Activated gamma-delta T cell (primary cell): ENCODE results near the gene FOXJ3.

Experiments
- DNase-seq: peaks from one replicate; lab custom pipeline; 2025; lab: John Stamatoyannopoulos, UW
- total RNA-seq, 2 donors: gene quantifications; one replicate each; lab custom pipeline; 2026; lab: John Stamatoyannopoulos, UW

FOXJ3 gene
- total RNA-seq = 71.0 to 120 reads per million in 2 donors

GRCh38 chr1:42335050-42335808 lies at the start of gene FOXJ3:
FOXJ3 (minus strand) TSS chr1:42335235; CDS start chr1:42311093, 24,142 bp downstream.
- DNase-seq = peak; percentile 87

- no peak for DNase-seq
Observed at GRCh38 chr1:42381280-42381673, 46.2 kb upstream of the FOXJ3 start.

DNA sequence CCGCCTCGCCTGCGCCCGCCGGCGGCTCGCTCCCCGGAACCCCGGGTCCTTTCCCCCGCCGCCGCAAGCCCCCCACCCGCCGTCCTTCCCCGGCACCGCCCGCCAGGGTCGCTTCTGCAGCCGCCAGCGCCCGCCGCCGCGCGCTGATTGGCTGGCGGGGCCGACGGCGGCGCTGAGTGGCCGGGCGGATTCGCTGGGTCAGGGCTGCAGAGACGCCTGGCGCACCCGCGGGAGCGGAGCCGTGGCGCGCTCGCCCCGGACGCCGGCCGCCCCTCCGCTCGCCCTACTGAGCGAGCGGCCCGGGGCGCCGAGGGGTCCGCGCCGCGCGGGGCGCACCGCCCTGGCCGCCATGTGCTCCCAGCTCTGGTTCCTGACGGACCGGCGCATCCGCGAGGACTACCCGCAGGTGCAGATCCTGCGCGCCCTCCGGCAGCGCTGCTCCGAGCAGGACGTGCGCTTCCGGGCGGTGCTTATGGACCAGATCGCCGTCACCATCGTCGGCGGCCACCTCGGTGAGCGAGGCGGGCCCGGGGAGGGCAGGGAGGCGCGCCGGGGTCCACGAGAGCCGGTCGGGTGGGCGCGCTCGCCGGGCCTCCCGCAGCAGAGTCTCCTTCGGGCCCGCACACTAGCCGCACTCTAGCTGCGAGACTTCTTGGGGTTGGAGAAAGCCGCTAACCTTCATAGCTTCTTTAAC lies 45.7 kb upstream of the FOXJ3 start, which contains the start of gene RIMKLA:
Gene RIMKLA, plus strand, starts transcription at position 207 of the 694 bp plus-strand sequence. Its CDS starts 143 bp downstream, at position 350.
- DNase-seq = peak; percentile 32

- no peak for DNase-seq
Observed at GRCh38 chr1:42379794-42380585, 45.0 kb upstream of the FOXJ3 start.

DNA sequence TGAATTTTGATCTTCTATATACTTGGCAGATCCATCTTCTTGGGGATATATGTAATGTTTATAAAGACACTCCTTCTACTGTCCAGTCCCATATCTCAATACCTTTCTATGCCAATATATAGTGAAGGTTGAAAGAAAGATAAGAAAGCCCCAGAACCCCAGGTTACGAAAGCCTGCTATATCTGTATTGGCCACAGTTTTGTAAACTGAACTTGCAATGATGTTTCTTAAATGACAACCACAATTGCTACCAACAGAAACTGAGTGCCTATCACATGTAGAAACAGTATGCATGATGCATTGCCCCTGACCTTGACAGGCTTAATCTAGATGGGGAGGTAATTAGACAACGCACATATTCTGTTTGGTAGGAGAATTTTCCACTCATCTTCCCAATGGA lies 37.8 kb upstream of the FOXJ3 start:
- no peak for DNase-seq

GRCh38 chr1:42370876-42371549 lies 36.0 kb upstream of the FOXJ3 start:
- DNase-seq = no peak

- DNase-seq = no peak
Observed at GRCh38 chr1:42369471-42369870, 34.4 kb upstream of the FOXJ3 start.

GRCh38 chr1:42368096-42368795 lies 33.2 kb upstream of the FOXJ3 start:
- DNase-seq = no peak

DNA sequence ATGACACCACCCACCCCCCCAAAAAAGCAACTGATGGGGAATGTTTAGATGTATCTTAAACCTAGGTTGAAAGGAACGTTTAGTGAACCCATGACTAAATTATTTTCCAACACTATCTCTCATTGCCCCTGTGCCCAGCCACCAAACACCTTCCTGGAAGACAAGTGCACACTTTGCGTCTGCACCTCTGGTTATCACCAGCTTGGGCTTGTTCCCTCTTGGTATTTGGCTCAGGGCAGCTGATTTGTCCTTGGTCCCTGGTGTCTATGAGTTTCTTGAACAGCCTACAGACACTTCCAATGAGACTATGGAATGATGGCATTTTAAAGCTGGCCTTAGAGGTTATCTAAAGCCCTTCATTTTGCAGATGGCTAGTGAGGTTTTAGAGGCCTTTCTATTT lies 30.1 kb upstream of the FOXJ3 start:
- DNase-seq = no peak

DNA sequence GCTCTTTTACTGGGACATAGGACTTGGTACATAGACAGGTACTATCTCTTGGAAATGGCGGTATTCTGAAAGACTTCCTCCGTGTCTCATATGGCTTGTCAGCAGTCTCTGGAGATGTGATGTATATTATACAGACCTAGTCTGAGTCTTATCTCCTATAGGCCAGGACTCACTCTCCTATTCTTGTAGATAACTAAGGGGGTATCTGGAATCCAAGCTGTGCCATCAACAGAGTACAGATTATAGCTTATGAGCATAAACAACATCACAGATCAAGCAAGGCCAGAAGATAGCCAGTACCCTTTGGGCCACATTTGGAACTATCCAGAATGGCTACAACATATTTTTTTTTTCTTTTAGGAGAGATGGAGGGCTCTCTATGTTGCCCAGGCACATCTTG lies 29.5 kb upstream of the FOXJ3 start:
- DNase-seq = no peak

- no peak for DNase-seq
Observed at GRCh38 chr1:42364089-42364488, 29.1 kb upstream of the FOXJ3 start.

- DNase-seq = no peak
Observed at GRCh38 chr1:42359466-42359865, 24.4 kb upstream of the FOXJ3 start.

GRCh38 chr1:42358791-42359190 lies 23.8 kb upstream of the FOXJ3 start:
- DNase-seq = no peak

GRCh38 chr1:42350086-42350485 lies 15.1 kb upstream of the FOXJ3 start:
- no peak for DNase-seq

DNA sequence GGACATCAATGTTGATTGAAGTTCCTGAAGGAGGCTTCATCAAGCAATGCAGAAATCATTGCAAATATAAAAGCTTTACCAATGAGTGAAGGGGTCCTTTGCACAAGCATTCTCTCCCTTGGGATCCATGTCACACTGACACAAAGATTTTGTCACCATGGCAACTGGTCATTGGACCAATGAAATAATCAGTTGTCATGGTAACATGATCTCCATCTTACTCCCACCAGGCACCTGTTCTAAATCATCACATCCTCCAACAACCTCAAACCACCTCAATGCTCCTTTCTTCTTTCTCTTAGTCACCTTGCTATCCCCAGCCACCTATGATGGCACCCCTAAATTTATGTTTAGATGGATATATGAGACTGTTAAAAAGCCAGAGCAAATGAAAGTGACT lies 13.5 kb upstream of the FOXJ3 start:
- no peak for DNase-seq

DNA sequence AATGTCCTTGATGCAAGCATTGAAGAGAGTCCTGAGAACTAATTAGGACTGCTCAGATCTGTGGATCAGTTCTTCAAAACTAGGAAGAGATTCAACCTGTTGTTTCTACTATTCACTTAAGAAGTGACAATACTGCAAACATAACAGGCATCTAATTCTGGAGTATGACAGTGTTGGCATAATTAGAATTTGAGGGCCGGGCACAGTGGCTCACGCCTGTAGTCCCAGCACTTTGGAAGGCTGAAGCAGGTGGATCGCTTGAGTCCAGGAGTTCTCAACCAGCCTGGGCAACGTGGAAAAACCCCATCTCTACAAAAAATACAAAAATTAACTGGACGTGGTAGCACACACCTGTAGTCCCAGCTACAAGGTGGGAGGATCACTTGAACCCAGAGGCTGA lies 8.0 kb upstream of the FOXJ3 start:
- DNase-seq = no peak

GRCh38 chr1:42340901-42341300 lies 5.9 kb upstream of the FOXJ3 start:
- DNase-seq = no peak

GRCh38 chr1:42340093-42340492 lies 5.1 kb upstream of the FOXJ3 start:
- no peak for DNase-seq

- no peak for DNase-seq
Observed at GRCh38 chr1:42336978-42337377, 1.9 kb upstream of the FOXJ3 start.

DNA sequence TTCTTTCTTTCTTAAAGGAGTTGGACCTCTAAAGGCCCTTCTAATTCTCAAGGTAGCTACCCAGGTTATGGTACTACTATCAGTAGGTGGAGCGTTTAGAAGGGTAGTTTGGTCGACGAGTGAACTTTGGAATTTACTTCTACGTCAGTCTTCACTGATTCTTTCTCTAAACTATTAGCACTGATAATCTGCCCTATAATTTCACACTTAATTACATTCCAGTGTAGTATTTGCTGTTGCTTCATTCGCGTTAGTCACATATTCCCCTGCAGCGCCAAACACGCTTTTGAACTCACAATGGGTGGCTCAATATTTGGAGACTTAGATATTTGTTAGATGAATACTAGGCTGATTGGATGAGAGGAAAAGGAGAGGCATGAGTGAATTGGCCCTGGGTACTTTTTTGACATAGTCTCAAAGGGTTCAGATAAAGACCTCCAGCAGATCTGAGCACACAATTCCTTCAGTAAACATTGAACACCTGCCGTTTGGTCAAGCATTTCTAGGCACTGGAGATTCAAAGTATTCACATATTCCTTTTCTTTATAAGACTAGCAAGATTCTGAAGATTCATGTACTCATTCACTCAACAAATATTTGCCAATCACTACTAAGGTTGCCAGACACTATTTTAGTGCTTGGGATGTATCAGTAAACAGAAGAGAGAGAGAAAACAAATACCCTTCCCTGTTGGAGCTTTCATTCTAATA lies 929 bp upstream of the FOXJ3 start:
- DNase-seq = no peak
